Cardiac fibroblast (primary cell): ENCODE results near the gene CFAP46.

Experiments
- DNase-seq, 2 donors: peaks; one replicate each; pipeline versions ENCODE4 v3.0.0 to v3.0.0-alpha.2; 2010; ENCODE audit warnings: low read depth in 2 of 2
- H3K4me3 ChIP-seq, 2 donors: replicated peaks in 1 of 2; 1 replicate in 1 of 2; 2 replicates in 1 of 2; pipeline ENCODE4 v1.5.1; 2011; ENCODE audit warnings: low read depth in 2 of 2, low read length in 2 of 2, mild to moderate bottlenecking in 2 of 2, moderate library complexity in 1 of 2
- TF ChIP-seq, protein P1 (sequence below): IDR thresholded peaks from one replicate; pipeline ENCODE4 v1.5.1; 2011; ENCODE audit warnings: low read depth, mild to moderate bottlenecking, low read length, inconsistent platforms

The CFAP46 gene

GRCh38 chr10:132974249-132974796, 32.0 kb upstream of the CFAP46 start:
- H3K4me3 ChIP-seq, result no peak overlapping the region
- TF ChIP-seq, protein P1, sequence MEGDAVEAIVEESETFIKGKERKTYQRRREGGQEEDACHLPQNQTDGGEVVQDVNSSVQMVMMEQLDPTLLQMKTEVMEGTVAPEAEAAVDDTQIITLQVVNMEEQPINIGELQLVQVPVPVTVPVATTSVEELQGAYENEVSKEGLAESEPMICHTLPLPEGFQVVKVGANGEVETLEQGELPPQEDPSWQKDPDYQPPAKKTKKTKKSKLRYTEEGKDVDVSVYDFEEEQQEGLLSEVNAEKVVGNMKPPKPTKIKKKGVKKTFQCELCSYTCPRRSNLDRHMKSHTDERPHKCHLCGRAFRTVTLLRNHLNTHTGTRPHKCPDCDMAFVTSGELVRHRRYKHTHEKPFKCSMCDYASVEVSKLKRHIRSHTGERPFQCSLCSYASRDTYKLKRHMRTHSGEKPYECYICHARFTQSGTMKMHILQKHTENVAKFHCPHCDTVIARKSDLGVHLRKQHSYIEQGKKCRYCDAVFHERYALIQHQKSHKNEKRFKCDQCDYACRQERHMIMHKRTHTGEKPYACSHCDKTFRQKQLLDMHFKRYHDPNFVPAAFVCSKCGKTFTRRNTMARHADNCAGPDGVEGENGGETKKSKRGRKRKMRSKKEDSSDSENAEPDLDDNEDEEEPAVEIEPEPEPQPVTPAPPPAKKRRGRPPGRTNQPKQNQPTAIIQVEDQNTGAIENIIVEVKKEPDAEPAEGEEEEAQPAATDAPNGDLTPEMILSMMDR, result no peak

GRCh38 chr10:132973903-132974241, 31.5 kb upstream of the CFAP46 start:
- no peak for DNase-seq
- H3K4me3 ChIP-seq, result no peak overlapping the region
- TF ChIP-seq, protein P1, result no peak

More at GRCh38 chr10:132974249-132974796, 32.0 kb upstream of the CFAP46 start:
- no peak for DNase-seq

DNA sequence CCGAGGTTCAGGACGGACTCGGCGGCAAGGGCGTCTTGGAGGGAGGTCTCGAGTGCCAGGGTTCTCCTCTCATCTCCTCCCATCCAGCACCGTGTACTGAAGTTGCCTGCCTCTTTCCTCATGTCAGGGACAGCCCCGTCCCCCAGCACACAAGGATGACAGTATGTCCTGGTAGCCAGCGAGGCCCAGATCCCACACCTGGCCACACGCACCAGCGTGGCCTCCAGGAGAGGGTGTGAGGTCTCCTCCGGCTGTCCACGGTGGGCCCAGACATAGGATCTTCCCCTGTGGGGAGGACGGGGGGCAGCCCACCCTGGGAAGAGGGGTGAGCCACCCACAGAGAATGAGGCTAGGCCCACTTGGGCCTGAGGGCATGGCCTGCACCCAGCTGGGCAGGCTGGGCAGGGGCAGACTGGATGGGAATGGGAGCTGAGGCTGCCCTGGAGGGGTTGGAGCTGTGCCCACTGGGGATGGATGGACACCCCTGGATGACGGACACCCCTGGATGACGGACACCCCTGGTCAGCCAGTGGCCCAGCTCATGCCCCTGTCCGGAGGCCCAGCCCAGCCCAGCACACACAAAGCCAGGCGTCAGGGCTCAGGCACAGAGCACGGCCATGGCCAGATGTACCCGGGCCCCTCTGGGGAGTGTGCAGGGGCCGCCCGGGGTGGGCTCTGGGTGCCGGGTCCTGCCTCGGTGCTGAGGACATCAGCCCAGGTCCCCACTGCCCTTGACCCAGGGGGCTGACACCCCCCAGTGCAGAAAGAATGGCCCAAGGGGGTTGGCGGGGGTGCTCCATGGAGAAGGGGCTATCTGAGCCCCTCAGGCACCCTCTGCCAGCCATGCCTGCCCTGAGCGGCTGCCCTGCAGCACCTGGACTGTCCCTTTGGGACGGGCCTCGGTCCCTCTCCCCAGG, 30.9 kb upstream of the CFAP46 start:
- TF ChIP-seq, protein P1, result no peak
- DNase-seq, result no peak
- H3K4me3 ChIP-seq, result no peak overlapping the region

GRCh38 chr10:132972149-132972985, 30.0 kb upstream of the CFAP46 start:
- TF ChIP-seq, protein P1, result no peak
- no peak for DNase-seq

GRCh38 chr10:132971448-132972148, 29.2 kb upstream of the CFAP46 start:
- no peak for DNase-seq
- TF ChIP-seq, protein P1, result no peak
- no peak overlapping the region for H3K4me3 ChIP-seq

More at GRCh38 chr10:132972149-132972985, 30.0 kb upstream of the CFAP46 start:
- H3K4me3 ChIP-seq, result no peak overlapping the region
